HEK293 (cell line): Measurements from ENCODE around the gene C1orf52.

ENCODE experiments used
- CTCF ChIA-PET: fragments of 350-600 bp; formaldehyde crosslinking; extraction: SDS; loops from one replicate; lab custom pipeline; 2021; ENCODE audit warnings: antibody characterized with exemption; lab: Yijun Ruan, JAX
- POLR2A ChIA-PET: fragments of 300-600 bp; formaldehyde crosslinking; extraction: SDS; loops from one replicate; lab custom pipeline; 2020; ENCODE audit warnings: antibody characterized with exemption, inconsistent platforms; lab: Yijun Ruan, JAX
- H3K27ac ChIP-seq: fragments of 200-500 bp; sonication (Bioruptor generic); 2 replicates; pipeline ENCODE4 v1.5.1; 2014; ENCODE audit warnings: low read depth, low read length, control low read depth, inconsistent platforms; ENCODE audit errors: extremely low read depth
- H3K36me3 ChIP-seq, 2 experiments: fragments of 200-500 bp in 1 of 2; sonication (Bioruptor generic) in 1 of 2; 1 replicate in 1 of 2; 2 replicates in 1 of 2; pipeline ENCODE4 v1.5.1; 2014 to 2017; ENCODE audit warnings: inconsistent platforms in 2 of 2, low read length in 2 of 2; ENCODE audit not compliant: control insufficient read depth in 2 of 2, insufficient read depth in 1 of 2
- H3K4me1 ChIP-seq: fragments of 200-500 bp; sonication (Bioruptor generic); 2 replicates; pipeline ENCODE4 v1.5.1; 2014; ENCODE audit warnings: mild to moderate bottlenecking, low read length, inconsistent platforms; ENCODE audit not compliant: control insufficient read depth, insufficient read depth
- H3K4me3 ChIP-seq: 2 replicates; pipeline ENCODE4 v1.5.1; 2011; ENCODE audit warnings: low read depth, mild to moderate bottlenecking, control low read depth, low read length, moderate library complexity
- H3K9me3 ChIP-seq: fragments of 200-500 bp; sonication (Bioruptor generic); 2 replicates; pipeline ENCODE4 v1.5.1; 2014; ENCODE audit warnings: low read depth, low read length, inconsistent platforms; ENCODE audit not compliant: control insufficient read depth, insufficient read depth
- BCL11A ChIP-seq: fragments of 450-650 bp; formaldehyde crosslinking; IDR thresholded peaks from 2 replicates; pipeline ENCODE4 v1.5.1; 2016; ENCODE audit warnings: low read depth, missing biosample characterization, missing genetic modification characterization
- GLI4 ChIP-seq: fragments of 450-650 bp; formaldehyde crosslinking; IDR thresholded peaks from 2 replicates; pipeline ENCODE4 v1.5.1; 2016; ENCODE audit warnings: missing biosample characterization, missing genetic modification characterization
- GLIS1 ChIP-seq: fragments of 450-650 bp; formaldehyde crosslinking; IDR thresholded peaks from 2 replicates; pipeline ENCODE4 v1.5.1; 2016; ENCODE audit warnings: missing biosample characterization, missing genetic modification characterization
- GLIS2 ChIP-seq: fragments of 450-650 bp; formaldehyde crosslinking; IDR thresholded peaks from 2 replicates; pipeline ENCODE4 v1.5.1; 2016; ENCODE audit warnings: missing biosample characterization, missing genetic modification characterization
- MZF1 ChIP-seq: fragments of 450-650 bp; formaldehyde crosslinking; IDR thresholded peaks from 2 replicates; pipeline ENCODE4 v1.5.1; 2017; ENCODE audit warnings: missing biosample characterization, missing genetic modification characterization, borderline replicate concordance
- YY2 ChIP-seq: fragments of 450-650 bp; formaldehyde crosslinking; IDR thresholded peaks from 2 replicates; pipeline ENCODE4 v1.5.1; 2016; ENCODE audit warnings: missing biosample characterization, missing genetic modification characterization
- ZBTB1 ChIP-seq: fragments of 450-650 bp; formaldehyde crosslinking; IDR thresholded peaks from 2 replicates; pipeline ENCODE4 v1.5.1; 2016; ENCODE audit warnings: missing biosample characterization, missing genetic modification characterization
- ZBTB21 ChIP-seq: fragments of 450-650 bp; formaldehyde crosslinking; IDR thresholded peaks from 2 replicates; pipeline ENCODE4 v1.5.1; 2017; ENCODE audit warnings: missing biosample characterization, missing genetic modification characterization
- ZBTB7A ChIP-seq: fragments of 450-650 bp; formaldehyde crosslinking; IDR thresholded peaks from 2 replicates; pipeline ENCODE4 v1.5.1; 2016; ENCODE audit warnings: low read depth, missing biosample characterization, missing genetic modification characterization
- ZFP37 ChIP-seq: fragments of 450-650 bp; formaldehyde crosslinking; IDR thresholded peaks from 2 replicates; pipeline ENCODE4 v1.5.1; 2016; ENCODE audit warnings: missing biosample characterization, missing genetic modification characterization
- ZNF121 ChIP-seq: fragments of 450-650 bp; formaldehyde crosslinking; IDR thresholded peaks from 2 replicates; pipeline ENCODE4 v1.5.1; 2016; ENCODE audit warnings: missing biosample characterization, missing genetic modification characterization
- ZNF174 ChIP-seq: fragments of 450-650 bp; formaldehyde crosslinking; IDR thresholded peaks from 2 replicates; pipeline ENCODE4 v1.5.0; 2017; ENCODE audit warnings: missing biosample characterization, mild to moderate bottlenecking, missing genetic modification characterization
- ZNF221 ChIP-seq: fragments of 450-650 bp; formaldehyde crosslinking; IDR thresholded peaks from 2 replicates; pipeline ENCODE4 v1.5.1; 2017; ENCODE audit warnings: missing biosample characterization, missing genetic modification characterization, borderline replicate concordance
- ZNF223 ChIP-seq: fragments of 450-650 bp; formaldehyde crosslinking; IDR thresholded peaks from 2 replicates; pipeline ENCODE4 v1.5.1; 2016; ENCODE audit warnings: missing biosample characterization, missing genetic modification characterization
- ZNF23 ChIP-seq: fragments of 450-650 bp; formaldehyde crosslinking; IDR thresholded peaks from 2 replicates; pipeline ENCODE4 v1.5.1; 2016; ENCODE audit warnings: missing biosample characterization, missing genetic modification characterization, borderline replicate concordance
- ZNF24 ChIP-seq: fragments of 450-650 bp; formaldehyde crosslinking; IDR thresholded peaks from 2 replicates; pipeline ENCODE4 v1.5.1; 2016; ENCODE audit warnings: missing biosample characterization, missing genetic modification characterization
- ZNF302 ChIP-seq: fragments of 450-650 bp; formaldehyde crosslinking; IDR thresholded peaks from 2 replicates; pipeline ENCODE4 v1.5.1; 2016; ENCODE audit warnings: missing biosample characterization, missing genetic modification characterization, low read depth
- ZNF48 ChIP-seq: fragments of 450-650 bp; formaldehyde crosslinking; IDR thresholded peaks from 2 replicates; pipeline ENCODE4 v1.5.1; 2016; ENCODE audit warnings: missing biosample characterization, missing genetic modification characterization
- ZNF530 ChIP-seq: fragments of 450-650 bp; formaldehyde crosslinking; IDR thresholded peaks from 2 replicates; pipeline ENCODE4 v1.5.1; 2016; ENCODE audit warnings: low read depth, missing biosample characterization, missing genetic modification characterization
- ZNF544 ChIP-seq: fragments of 450-650 bp; formaldehyde crosslinking; IDR thresholded peaks from 2 replicates; pipeline ENCODE4 v1.5.0; 2017; ENCODE audit warnings: missing biosample characterization, missing genetic modification characterization
- ZNF596 ChIP-seq: fragments of 450-650 bp; IDR thresholded peaks from 2 replicates; pipeline ENCODE4 v1.5.0; 2018; ENCODE audit warnings: missing biosample characterization, mild to moderate bottlenecking, missing genetic modification characterization, moderate library complexity
- ZNF600 ChIP-seq: fragments of 450-650 bp; formaldehyde crosslinking; IDR thresholded peaks from 2 replicates; pipeline ENCODE4 v1.5.1; 2016; ENCODE audit warnings: missing biosample characterization, missing genetic modification characterization
- ZNF623 ChIP-seq: fragments of 450-650 bp; formaldehyde crosslinking; IDR thresholded peaks from 2 replicates; pipeline ENCODE4 v1.5.1; 2016; ENCODE audit warnings: missing biosample characterization, missing genetic modification characterization
- ZNF660 ChIP-seq: fragments of 450-650 bp; IDR thresholded peaks from 2 replicates; pipeline ENCODE4 v1.5.1; 2018; ENCODE audit warnings: missing biosample characterization, mild to moderate bottlenecking, missing genetic modification characterization
- ZNF670 ChIP-seq: fragments of 450-650 bp; formaldehyde crosslinking; IDR thresholded peaks from 2 replicates; pipeline ENCODE4 v1.5.1; 2016; ENCODE audit warnings: missing biosample characterization, missing genetic modification characterization, low read depth
- ZNF747 ChIP-seq: fragments of 450-650 bp; formaldehyde crosslinking; IDR thresholded peaks from 2 replicates; pipeline ENCODE4 v1.5.1; 2016; ENCODE audit warnings: missing biosample characterization, missing genetic modification characterization
- ZNF792 ChIP-seq: fragments of 450-650 bp; formaldehyde crosslinking; IDR thresholded peaks from 2 replicates; pipeline ENCODE4 v1.5.1; 2016; ENCODE audit warnings: missing biosample characterization, missing genetic modification characterization
- ZNF837 ChIP-seq: fragments of 450-650 bp; formaldehyde crosslinking; IDR thresholded peaks from 2 replicates; pipeline ENCODE4 v1.5.1; 2016; ENCODE audit warnings: missing biosample characterization, missing genetic modification characterization
- TF ChIP-seq, protein P1 (sequence below): fragments of 450-650 bp; formaldehyde crosslinking; IDR thresholded peaks from 2 replicates; pipeline ENCODE4 v1.5.1; 2016; ENCODE audit warnings: missing biosample characterization, missing genetic modification characterization
- TF ChIP-seq, protein P2 (sequence below): fragments of 450-650 bp; formaldehyde crosslinking; IDR thresholded peaks from 2 replicates; pipeline ENCODE4 v1.5.1; 2016; ENCODE audit warnings: missing biosample characterization, missing genetic modification characterization
- TF ChIP-seq, protein P3 (sequence below): fragments of 450-650 bp; formaldehyde crosslinking; IDR thresholded peaks from 2 replicates; pipeline ENCODE4 v1.5.1; 2016; ENCODE audit warnings: missing biosample characterization, missing genetic modification characterization, borderline replicate concordance
- TF ChIP-seq, protein P4 (sequence below): fragments of 450-650 bp; formaldehyde crosslinking; IDR thresholded peaks from 2 replicates; pipeline ENCODE4 v1.5.1; 2017; ENCODE audit warnings: missing biosample characterization, missing genetic modification characterization

Gene C1orf52

DNA sequence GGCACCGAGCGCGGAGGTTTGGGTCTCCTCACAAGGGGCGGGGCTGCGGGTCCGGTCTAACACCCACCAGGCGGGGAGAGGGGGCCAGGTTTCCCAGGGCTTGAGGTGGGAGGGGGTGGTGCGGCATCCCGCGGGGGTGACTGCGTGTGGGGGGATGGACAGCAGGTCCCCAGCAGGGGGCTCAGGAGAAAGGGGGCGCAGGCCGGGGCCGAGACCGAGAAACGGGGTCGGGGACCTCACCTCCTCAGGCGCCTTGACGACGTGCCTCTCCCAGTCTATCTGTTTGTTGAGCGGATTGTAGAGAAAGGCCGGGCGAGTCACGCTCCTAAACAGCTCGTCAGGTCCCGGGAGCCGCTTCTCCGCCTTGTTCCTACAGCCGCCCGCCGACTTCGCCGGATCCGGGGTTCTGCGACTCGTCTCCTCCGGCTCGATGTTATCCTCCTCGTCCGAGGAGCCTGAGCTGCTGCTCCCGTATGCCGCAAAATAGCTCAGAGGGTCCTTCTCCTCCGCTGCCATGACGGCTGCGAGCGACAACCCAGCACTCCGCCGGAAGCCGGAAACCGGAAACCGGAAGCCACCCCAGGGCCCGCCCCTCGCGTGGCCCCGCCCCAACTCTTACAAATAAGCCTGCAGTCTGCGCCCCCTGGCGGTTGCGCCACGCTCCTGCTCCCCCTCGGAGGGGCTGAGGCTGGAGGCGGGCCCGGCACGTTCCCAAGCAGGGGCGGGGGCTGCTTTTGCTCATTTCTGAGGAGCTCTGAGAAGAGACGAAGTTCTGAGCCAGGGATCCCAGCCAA is at the start of gene C1orf52:
C1orf52 (minus strand) TSS at position 545 of the 794 bp plus-strand sequence; CDS start at position 516, 29 bp downstream.
- CTCF ChIA-PET: interaction anchor here (0.5 to 11.6 kb wide), 45 partner anchors 8 to 899 kb away, joined by 3 to 206 read pairs (median 4); partner anchors contain the start of gene BCL10
- Histone ChIP-seq H3K9me3 (no peaks in the 10 kb centered on the region), H3K4me1 (0 out of 2 replicates have a peak, but pooled peaks cover 2% of the 10 kb centered on the region), H3K36me3 (peaks cover 24 to 39% of the 10 kb centered on the region in 2 experiments), H3K27ac (peak within 1 kb of the TSS; percentile 67), H3K4me3 (peak within 1 kb of the TSS; percentile 94)
- POLR2A ChIA-PET: interaction anchor here (0.7 to 2.6 kb wide), 12 partner anchors 17 to 352 kb away, joined by 3 to 30 read pairs (median 4); partner anchors contain the start of genes BCL10, DDAH1 and SYDE2
- TF ChIP-seq ZNF23 (tag by site-specific recombination): no peak
- no peak for TF ChIP-seq ZNF221
- TF ChIP-seq ZNF670 (tag by site-specific recombination): no peak
- no peak for TF ChIP-seq MZF1
- TF ChIP-seq ZBTB7A: no peak
- TF ChIP-seq ZNF121: no peak
- TF ChIP-seq ZNF174 (tag by site-specific recombination): no peak
- no peak for TF ChIP-seq GLI4 (tag by site-specific recombination)
- no peak for TF ChIP-seq BCL11A
- TF ChIP-seq ZBTB1: no peak
- TF ChIP-seq ZNF837 (tag by site-specific recombination): peak; percentile 73; the same call in 1 of the 2 replicates
- peak; percentile 95 for TF ChIP-seq ZNF600
- no peak; the same call in 1 of the 2 replicates for TF ChIP-seq ZNF623
- no peak for TF ChIP-seq ZNF302
- TF ChIP-seq ZNF544 (tag by site-specific recombination): no peak
- TF ChIP-seq, protein P1, sequence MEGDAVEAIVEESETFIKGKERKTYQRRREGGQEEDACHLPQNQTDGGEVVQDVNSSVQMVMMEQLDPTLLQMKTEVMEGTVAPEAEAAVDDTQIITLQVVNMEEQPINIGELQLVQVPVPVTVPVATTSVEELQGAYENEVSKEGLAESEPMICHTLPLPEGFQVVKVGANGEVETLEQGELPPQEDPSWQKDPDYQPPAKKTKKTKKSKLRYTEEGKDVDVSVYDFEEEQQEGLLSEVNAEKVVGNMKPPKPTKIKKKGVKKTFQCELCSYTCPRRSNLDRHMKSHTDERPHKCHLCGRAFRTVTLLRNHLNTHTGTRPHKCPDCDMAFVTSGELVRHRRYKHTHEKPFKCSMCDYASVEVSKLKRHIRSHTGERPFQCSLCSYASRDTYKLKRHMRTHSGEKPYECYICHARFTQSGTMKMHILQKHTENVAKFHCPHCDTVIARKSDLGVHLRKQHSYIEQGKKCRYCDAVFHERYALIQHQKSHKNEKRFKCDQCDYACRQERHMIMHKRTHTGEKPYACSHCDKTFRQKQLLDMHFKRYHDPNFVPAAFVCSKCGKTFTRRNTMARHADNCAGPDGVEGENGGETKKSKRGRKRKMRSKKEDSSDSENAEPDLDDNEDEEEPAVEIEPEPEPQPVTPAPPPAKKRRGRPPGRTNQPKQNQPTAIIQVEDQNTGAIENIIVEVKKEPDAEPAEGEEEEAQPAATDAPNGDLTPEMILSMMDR (tag by site-specific recombination): peak; percentile 78
- TF ChIP-seq, protein P2, sequence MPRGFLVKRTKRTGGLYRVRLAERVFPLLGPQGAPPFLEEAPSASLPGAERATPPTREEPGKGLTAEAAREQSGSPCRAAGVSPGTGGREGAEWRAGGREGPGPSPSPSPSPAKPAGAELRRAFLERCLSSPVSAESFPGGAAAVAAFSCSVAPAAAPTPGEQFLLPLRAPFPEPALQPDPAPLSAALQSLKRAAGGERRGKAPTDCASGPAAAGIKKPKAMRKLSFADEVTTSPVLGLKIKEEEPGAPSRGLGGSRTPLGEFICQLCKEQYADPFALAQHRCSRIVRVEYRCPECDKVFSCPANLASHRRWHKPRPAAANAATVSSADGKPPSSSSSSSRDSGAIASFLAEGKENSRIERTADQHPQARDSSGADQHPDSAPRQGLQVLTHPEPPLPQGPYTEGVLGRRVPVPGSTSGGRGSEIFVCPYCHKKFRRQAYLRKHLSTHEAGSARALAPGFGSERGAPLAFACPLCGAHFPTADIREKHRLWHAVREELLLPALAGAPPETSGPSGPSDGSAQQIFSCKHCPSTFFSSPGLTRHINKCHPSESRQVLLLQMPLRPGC (tag by site-specific recombination): no peak
- TF ChIP-seq ZFP37 (tag by site-specific recombination): peak; percentile 88; the same call in 1 of the 2 replicates
- TF ChIP-seq ZNF24: no peak; the same call in 1 of the 2 replicates
- no peak for TF ChIP-seq ZBTB21 (tag by site-specific recombination)
- TF ChIP-seq, protein P3, sequence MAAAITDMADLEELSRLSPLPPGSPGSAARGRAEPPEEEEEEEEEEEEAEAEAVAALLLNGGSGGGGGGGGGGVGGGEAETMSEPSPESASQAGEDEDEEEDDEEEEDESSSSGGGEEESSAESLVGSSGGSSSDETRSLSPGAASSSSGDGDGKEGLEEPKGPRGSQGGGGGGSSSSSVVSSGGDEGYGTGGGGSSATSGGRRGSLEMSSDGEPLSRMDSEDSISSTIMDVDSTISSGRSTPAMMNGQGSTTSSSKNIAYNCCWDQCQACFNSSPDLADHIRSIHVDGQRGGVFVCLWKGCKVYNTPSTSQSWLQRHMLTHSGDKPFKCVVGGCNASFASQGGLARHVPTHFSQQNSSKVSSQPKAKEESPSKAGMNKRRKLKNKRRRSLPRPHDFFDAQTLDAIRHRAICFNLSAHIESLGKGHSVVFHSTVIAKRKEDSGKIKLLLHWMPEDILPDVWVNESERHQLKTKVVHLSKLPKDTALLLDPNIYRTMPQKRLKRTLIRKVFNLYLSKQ (tag by site-specific recombination): no peak
- TF ChIP-seq GLIS2: peak; percentile 70
- TF ChIP-seq ZNF48 (tag by site-specific recombination): no peak
- TF ChIP-seq, protein P4, sequence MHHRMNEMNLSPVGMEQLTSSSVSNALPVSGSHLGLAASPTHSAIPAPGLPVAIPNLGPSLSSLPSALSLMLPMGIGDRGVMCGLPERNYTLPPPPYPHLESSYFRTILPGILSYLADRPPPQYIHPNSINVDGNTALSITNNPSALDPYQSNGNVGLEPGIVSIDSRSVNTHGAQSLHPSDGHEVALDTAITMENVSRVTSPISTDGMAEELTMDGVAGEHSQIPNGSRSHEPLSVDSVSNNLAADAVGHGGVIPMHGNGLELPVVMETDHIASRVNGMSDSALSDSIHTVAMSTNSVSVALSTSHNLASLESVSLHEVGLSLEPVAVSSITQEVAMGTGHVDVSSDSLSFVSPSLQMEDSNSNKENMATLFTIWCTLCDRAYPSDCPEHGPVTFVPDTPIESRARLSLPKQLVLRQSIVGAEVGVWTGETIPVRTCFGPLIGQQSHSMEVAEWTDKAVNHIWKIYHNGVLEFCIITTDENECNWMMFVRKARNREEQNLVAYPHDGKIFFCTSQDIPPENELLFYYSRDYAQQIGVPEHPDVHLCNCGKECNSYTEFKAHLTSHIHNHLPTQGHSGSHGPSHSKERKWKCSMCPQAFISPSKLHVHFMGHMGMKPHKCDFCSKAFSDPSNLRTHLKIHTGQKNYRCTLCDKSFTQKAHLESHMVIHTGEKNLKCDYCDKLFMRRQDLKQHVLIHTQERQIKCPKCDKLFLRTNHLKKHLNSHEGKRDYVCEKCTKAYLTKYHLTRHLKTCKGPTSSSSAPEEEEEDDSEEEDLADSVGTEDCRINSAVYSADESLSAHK (tag by site-specific recombination): no peak; the same call in 1 of the 2 replicates
- TF ChIP-seq ZNF530: no peak
- TF ChIP-seq ZNF747 (tag by site-specific recombination): no peak
- 0 out of 2 replicates have a peak, but pooled peaks have one; percentile 59 for TF ChIP-seq YY2 (tag by site-specific recombination)
- peak; percentile 84 for TF ChIP-seq ZNF660
- TF ChIP-seq ZNF596: no peak
- TF ChIP-seq ZNF223 (tag by site-specific recombination): peak; percentile 79; the same call in 1 of the 2 replicates
- no peak; the same call in 1 of the 2 replicates for TF ChIP-seq GLIS1 (tag by site-specific recombination)
- no peak for TF ChIP-seq ZNF792
